Neural crest cell (in vitro differentiated cells): ENCODE results near the gene LILRA6. TPM values are rescaled to one million over a fixed set of nuclear protein-coding genes. Genes with fewer than 3 reads are reported as not detected.
"Not testable (repeated sequence)": the region's sequence is repeated elsewhere in the genome, so short reads cannot be mapped to it uniquely, and the experiment has no call there.

Experiments
- DNase-seq: peaks from one replicate; pipeline ENCODE4 v3.0.0; 2021; ENCODE audit warnings: low read depth, mixed read lengths, low spot score
- H3K27ac Mint-ChIP-seq: one replicate; pipeline ENCODE4 v1.8.0; 2021; ENCODE audit warnings: mild to moderate bottlenecking, mixed read lengths; ENCODE audit not compliant: unreplicated experiment
- H3K27me3 Mint-ChIP-seq: 2 replicates; pipeline ENCODE4 v1.8.0; 2021; ENCODE audit warnings: low read depth, mild to moderate bottlenecking, mixed read lengths
- H3K36me3 Mint-ChIP-seq: 2 replicates; pipeline ENCODE4 v1.8.0; 2021; ENCODE audit warnings: low read depth, mild to moderate bottlenecking, mixed read lengths
- H3K4me1 Mint-ChIP-seq: 2 replicates; pipeline ENCODE4 v1.8.0; 2021; ENCODE audit warnings: mixed read lengths
- H3K4me3 Mint-ChIP-seq: one replicate; pipeline ENCODE4 v1.8.0; 2021; ENCODE audit warnings: mild to moderate bottlenecking, mixed read lengths
- H3K9me3 Mint-ChIP-seq: 2 replicates; pipeline ENCODE4 v1.8.0; 2021; ENCODE audit warnings: mixed read lengths
- total RNA-seq: library from RNA; stranded (reverse); gene quantifications from 2 replicates; pipeline ENCODE4 v1.2.1, GENCODE V29; 2021
- TF ChIP-seq, protein P1 (sequence below): fragments of 200-600 bp; sonication (generic); conservative IDR thresholded peaks from 2 replicates; pipeline ENCODE4 v1.5.0; 2021; ENCODE audit warnings: antibody characterized with exemption, mild to moderate bottlenecking

The LILRA6 gene
- total RNA-seq, 1 donor from 2014 or later, result not detected

DNA sequence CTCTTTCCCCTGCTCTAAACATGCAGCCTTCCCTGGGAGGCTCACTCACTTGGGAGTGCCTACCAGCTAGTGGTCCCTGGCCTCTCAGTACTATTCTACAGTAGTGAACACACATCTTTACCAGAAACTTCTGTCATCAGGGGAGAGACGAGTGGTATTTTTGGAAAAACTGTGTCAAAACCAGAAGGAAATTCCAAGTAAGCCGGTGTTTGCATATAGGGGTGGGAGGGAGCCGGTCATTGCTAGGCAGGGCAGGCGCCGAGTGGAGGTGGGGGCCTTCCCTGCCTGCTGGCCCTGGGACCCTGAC is 35.0 kb downstream of the LILRA6 start:
- Mint-ChIP-seq H3K9me3 (no peaks in the 10 kb centered on the region), H3K36me3 (peaks cover 48% of the 10 kb centered on the region), H3K4me1 (peaks cover 64% of the 10 kb centered on the region), H3K27ac (no peak overlapping the region), H3K27me3 (peaks cover 21% of the 10 kb centered on the region), H3K4me3 (peak overlapping the region; percentile 99)
- DNase-seq, result no peak
- TF ChIP-seq, protein P1, sequence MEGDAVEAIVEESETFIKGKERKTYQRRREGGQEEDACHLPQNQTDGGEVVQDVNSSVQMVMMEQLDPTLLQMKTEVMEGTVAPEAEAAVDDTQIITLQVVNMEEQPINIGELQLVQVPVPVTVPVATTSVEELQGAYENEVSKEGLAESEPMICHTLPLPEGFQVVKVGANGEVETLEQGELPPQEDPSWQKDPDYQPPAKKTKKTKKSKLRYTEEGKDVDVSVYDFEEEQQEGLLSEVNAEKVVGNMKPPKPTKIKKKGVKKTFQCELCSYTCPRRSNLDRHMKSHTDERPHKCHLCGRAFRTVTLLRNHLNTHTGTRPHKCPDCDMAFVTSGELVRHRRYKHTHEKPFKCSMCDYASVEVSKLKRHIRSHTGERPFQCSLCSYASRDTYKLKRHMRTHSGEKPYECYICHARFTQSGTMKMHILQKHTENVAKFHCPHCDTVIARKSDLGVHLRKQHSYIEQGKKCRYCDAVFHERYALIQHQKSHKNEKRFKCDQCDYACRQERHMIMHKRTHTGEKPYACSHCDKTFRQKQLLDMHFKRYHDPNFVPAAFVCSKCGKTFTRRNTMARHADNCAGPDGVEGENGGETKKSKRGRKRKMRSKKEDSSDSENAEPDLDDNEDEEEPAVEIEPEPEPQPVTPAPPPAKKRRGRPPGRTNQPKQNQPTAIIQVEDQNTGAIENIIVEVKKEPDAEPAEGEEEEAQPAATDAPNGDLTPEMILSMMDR, result no peak

DNA sequence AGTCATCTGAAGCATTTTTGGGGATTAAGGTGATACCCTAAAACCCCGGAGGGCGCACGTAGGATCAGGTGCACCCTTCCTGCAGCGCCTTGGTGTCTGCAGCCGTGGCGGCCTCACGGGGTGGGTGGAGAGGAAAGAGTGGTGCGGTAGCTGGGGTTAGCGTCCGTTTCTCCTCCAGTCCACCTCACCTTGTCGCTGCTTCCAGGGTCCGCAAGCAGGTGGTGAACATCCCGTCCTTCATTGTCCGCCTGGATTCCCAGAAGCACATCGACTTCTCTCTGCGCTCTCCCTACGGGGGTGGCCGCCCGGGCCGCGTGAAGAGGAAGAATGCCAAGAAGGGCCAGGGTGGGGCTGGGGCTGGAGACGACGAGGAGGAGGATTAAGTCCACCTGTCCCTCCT is 35.4 kb downstream of the LILRA6 start:
- peaks cover 69% of the 10 kb centered on the region for H3K4me1 Mint-ChIP-seq
- peak overlapping the region; percentile 99 for H3K4me3 Mint-ChIP-seq
- H3K9me3 Mint-ChIP-seq, DNase-seq, H3K27ac Mint-ChIP-seq: not testable (repeated sequence)
- H3K36me3 Mint-ChIP-seq, result peaks cover 51% of the 10 kb centered on the region
- peaks cover 21% of the 10 kb centered on the region for H3K27me3 Mint-ChIP-seq

DNA sequence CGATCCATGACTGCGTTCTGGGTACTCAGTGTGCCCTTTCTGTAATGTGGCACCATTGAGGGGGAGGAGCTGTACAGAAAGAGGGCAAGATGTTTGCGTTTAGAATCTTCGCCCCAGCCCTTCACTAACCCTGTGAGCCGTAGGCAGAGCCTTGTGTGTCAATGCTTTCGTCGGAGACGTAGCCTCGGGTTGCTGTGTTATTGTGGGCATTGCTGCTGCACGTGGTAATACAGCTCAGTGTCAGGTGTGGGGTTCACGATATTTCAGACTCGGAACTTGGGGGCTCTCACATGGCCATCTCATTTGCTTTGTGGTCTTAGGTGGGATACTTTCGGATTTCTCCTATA is 35.8 kb downstream of the LILRA6 start:
- Mint-ChIP-seq H3K9me3 (no peaks in the 10 kb centered on the region), H3K4me3 (peak overlapping the region; percentile 99), H3K27ac (no peak overlapping the region), H3K27me3 (peaks cover 21% of the 10 kb centered on the region), H3K36me3 (peaks cover 53% of the 10 kb centered on the region), H3K4me1 (peaks cover 73% of the 10 kb centered on the region)
- no peak for DNase-seq
- TF ChIP-seq, protein P1, result no peak

DNA sequence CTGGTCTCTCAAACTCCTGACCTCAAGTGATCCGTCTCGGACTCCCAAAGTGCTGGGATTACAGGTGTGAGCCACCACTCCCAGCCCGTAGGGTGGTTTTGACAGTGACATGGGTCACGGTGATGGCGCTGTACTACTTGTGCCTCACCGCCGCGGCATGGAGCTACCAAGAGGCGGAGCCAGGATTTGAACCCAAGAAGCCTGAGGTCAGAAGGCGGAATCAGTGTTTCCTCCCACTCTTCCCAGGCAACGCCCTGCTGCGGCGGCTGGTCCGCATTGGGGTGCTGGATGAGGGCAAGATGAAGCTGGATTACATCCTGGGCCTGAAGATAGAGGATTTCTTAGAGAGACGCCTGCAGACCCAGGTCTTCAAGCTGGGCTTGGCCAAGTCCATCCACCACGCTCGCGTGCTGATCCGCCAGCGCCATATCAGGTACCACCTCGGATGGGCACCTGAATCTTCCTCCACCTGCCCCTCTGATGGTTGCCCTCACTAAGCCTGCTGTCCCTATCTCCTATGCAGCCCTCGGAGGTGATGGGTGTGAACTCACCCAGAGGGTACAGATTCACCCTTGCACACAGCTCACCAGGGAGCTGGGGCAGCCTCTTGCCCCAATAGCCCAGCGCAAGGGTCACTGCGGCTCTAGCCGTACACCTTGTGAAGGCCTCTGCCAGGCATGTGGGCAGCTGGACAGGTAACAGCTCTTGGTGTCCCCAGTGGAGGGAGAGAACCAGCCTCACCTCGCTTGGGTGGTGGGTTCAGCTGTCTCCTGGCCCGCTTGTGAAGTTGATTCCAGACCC is 36.4 kb downstream of the LILRA6 start:
- H3K27me3 Mint-ChIP-seq, result peaks cover 19% of the 10 kb centered on the region
- H3K36me3 Mint-ChIP-seq, result peaks cover 54% of the 10 kb centered on the region
- H3K4me1 Mint-ChIP-seq, result peaks cover 75% of the 10 kb centered on the region
- TF ChIP-seq, protein P1, result no peak
- DNase-seq, result no peak
- H3K27ac Mint-ChIP-seq, result no peak overlapping the region
- H3K4me3 Mint-ChIP-seq, result peak overlapping the region; percentile 99
- H3K9me3 Mint-ChIP-seq, result no peaks in the 10 kb centered on the region

DNA sequence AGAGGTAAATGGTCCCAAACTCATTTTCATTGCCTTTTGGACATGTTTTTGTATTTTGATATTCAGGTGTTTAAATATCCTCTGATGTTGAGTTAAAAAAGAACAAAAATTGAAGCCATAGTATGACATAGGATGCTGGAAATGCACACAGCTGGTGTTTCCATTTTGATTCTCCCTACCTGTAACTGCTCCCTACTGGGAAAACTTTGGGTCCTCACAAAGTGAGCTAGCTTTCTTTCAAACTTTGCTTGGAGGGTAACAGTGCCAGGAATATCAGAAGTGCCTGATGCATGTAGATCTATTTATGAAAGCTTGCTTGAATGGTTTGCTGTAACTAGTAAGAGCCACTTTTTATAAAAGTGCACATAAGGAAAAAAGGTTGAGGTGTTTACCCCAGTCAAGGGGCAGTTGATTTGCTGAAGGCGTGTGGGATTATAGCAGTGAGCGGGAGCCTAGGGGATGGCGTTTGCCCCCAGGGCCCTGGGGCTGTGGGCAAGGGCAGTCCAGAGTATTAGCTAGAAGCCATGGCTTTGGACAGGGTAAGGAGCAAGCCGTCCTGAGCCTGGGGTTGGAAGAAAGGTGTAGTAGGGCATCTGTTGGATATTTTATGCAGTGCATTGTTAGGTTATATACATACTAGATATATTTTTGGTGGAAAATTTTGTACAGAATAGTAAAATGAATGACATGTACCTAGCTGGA is 37.7 kb downstream of the LILRA6 start:
- no peak for DNase-seq
- Mint-ChIP-seq H3K36me3 (peaks cover 50% of the 10 kb centered on the region), H3K27me3 (peaks cover 15% of the 10 kb centered on the region), H3K4me1 (peaks cover 76% of the 10 kb centered on the region), H3K27ac (peak overlapping the region; percentile 10), H3K4me3 (peak overlapping the region; percentile 99), H3K9me3 (no peaks in the 10 kb centered on the region)
- TF ChIP-seq, protein P1, result no peak

DNA sequence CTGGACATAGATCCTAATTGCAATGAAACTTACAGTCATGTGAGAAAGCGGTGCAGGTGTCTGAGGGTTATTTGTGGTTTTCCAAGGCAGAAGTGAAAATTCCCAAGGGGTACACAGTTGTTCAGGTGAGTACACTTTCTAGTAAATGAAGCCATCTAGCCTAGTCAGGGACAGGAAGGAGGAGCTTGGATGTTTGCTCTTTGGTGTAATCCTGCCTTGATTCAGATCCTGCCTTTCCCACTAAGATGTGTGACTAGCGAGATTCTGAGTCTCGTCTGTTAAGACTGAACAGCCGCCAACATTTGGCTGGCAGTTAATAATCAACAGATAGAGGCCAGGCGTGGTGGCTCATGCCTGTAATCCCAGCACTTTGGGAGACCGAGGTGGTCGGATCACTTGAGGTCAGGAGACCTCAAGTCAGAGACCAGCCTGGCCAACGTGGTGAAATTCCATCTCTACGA is 39.4 kb downstream of the LILRA6 start:
- TF ChIP-seq, protein P1, result no peak
- peak overlapping the region; percentile 99 for H3K4me3 Mint-ChIP-seq
- H3K36me3 Mint-ChIP-seq, result peaks cover 45% of the 10 kb centered on the region
- H3K27me3 Mint-ChIP-seq, result peaks cover 5% of the 10 kb centered on the region
- peaks cover 62% of the 10 kb centered on the region for H3K4me1 Mint-ChIP-seq
- no peaks in the 10 kb centered on the region for H3K9me3 Mint-ChIP-seq
- H3K27ac Mint-ChIP-seq, result peak overlapping the region; percentile 43
- no peak for DNase-seq
